Occipital lobe (tissue), 2 donors: ENCODE results near the gene ASIC4. TPM values are rescaled to one million over a fixed set of nuclear protein-coding genes. Genes with fewer than 3 reads are reported as not detected.

Experiments
- DNase-seq: peaks from one replicate; lab custom pipeline; 2025; lab: John Stamatoyannopoulos, UW
- total RNA-seq: library from RNA; depleted of rRNA; stranded (reverse); fragments of >200 nt; gene quantifications from one replicate; pipeline ENCODE4 v1.2.3, GENCODE V29; 2014

ASIC4 gene
- 8.3 TPM for total RNA-seq

GRCh38 chr2:219514196-219514761, at the start of gene ASIC4:
ASIC4 (plus strand) TSS chr2:219514482; CDS start chr2:219514725, 243 bp downstream.
- DNase-seq, result no peak

DNA sequence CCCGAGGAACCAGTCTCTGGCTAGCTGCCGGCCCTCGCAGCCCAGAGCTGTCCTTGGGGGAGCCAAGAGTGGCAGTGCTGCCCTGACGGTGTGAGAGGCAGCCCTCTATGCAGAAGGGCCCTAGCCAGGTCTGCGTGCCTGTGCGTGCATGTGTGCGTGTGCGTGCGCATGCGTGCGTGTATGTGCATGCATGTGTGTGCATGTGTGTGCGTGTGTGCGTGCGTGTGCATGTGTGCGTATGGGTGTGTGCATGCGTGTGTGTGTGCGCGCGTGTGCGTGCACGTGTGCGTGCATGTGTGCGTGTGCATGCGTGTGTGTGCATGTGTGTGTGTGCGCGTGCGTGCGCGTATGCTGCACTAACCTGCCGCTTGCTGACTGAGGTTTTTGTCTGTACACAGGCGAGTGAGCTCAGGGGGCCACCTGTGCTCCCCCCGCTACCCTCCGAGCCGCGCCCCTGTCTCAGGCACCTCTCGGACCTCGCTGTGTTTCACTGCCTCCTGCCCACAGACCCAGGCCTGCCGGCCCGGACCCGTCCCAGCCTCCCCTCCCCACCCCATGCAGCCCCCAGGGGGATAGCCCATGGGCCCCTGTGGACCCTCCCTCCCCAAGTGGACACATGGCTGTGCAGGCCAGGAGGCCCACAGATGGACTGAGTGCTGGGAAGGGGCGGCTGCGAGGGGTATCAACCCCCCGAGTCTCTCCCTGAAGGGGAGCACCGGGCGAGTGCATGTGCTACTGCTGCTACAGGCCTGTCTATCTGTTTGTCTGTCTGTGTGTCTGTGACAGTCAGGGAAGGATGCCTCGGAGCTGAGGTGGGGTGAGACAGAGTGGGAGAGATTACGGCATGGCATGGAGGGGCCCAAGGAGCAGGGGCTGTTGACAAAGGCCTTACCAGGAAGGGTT, 48.4 kb upstream of the ASIC4 start:
- no peak for DNase-seq

DNA sequence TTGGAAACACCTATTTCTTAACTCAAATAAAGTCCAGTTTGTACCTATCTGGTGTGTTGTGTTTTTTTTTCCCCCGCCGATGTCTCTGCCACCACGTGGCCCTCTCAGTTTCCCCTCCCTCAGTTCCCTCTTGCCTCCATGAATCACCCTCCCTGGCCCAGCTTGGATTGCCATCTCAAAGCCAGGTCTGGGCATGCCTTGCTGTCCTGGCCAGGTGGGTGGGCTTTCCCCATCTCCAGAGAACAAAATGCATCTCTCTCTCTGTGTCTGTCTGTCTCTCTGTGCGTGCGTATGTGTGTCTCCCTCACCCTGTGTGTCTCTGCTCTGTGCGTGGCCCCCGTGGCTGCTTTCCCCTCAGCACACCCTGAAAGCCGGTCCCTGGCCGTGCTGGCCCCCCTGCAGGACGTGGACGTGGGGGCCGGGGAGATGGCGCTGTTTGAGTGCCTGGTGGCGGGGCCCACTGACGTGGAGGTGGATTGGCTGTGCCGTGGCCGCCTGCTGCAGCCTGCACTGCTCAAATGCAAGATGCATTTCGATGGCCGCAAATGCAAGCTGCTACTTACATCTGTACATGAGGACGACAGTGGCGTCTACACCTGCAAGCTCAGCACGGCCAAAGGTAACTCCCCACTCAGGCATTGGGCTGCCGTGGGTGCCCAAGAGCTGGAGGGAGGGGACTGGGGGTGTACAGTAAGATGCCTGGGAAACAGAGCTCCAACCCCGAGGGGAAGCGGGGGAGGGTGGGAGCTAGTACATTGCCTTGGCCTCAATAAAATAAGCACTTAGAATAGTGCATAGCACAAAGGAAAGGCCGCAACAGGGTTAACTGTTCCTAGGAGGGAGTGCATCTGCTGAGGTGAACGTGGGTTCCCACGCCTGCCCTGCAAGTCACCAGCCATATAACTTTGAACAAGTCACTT, 47.2 kb upstream of the ASIC4 start:
- no peak for DNase-seq

- DNase-seq, result no peak
Observed at GRCh38 chr2:219467736-219468075, 46.6 kb upstream of the ASIC4 start.

DNA sequence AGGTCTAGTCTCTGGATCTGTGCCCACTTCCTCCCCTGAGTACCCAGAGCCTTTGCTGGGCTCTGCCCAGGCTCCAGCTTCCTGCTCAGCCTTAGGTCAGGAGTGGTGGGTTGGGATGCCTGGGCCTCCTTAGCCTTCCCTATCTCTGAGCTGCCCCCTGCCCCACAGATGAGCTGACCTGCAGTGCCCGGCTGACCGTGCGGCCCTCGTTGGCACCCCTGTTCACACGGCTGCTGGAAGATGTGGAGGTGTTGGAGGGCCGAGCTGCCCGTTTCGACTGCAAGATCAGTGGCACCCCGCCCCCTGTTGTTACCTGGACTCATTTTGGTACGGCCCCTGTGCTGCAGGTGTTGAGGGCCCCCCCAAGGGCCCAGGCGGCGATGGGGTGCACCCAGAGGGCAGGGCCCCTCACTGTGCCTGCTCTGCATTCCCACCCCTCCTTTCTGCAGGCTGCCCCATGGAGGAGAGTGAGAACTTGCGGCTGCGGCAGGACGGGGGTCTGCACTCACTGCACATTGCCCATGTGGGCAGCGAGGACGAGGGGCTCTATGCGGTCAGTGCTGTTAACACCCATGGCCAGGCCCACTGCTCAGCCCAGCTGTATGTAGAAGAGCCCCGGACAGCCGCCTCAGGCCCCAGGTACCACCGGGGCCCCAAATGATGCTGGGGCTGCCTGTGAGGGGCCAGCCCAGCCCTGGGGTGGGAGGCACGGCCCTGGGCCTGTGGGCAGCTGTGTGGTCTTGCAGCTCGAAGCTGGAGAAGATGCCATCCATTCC, 45.7 kb upstream of the ASIC4 start:
- no peak for DNase-seq

- DNase-seq, result no peak
Observed at GRCh38 chr2:219469186-219469724, 45.0 kb upstream of the ASIC4 start.

- no peak for DNase-seq
Observed at GRCh38 chr2:219470429-219470828, 43.9 kb upstream of the ASIC4 start.

GRCh38 chr2:219471476-219472371, 42.6 kb upstream of the ASIC4 start:
- no peak for DNase-seq

- no peak for DNase-seq
Observed at GRCh38 chr2:219472629-219473187, 41.6 kb upstream of the ASIC4 start.

DNA sequence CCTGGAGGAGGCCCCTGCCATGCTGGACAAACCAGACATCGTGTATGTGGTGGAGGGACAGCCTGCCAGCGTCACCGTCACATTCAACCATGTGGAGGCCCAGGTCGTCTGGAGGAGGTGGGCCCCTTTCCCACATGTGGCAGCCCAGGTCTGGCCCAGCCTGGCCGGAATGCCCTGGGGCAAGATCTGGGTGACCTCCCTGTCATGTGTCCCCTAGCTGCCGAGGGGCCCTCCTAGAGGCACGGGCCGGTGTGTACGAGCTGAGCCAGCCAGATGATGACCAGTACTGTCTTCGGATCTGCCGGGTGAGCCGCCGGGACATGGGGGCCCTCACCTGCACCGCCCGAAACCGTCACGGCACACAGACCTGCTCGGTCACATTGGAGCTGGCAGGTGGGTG, 40.8 kb upstream of the ASIC4 start:
- DNase-seq, result no peak

GRCh38 chr2:219474285-219475060, 39.8 kb upstream of the ASIC4 start:
- no peak for DNase-seq

GRCh38 chr2:219475278-219475677, 39.0 kb upstream of the ASIC4 start:
- no peak for DNase-seq

GRCh38 chr2:219475697-219476651, 38.3 kb upstream of the ASIC4 start:
- peak; percentile 23 for DNase-seq

- no peak for DNase-seq
Observed at GRCh38 chr2:219476652-219477151, 37.6 kb upstream of the ASIC4 start.

DNA sequence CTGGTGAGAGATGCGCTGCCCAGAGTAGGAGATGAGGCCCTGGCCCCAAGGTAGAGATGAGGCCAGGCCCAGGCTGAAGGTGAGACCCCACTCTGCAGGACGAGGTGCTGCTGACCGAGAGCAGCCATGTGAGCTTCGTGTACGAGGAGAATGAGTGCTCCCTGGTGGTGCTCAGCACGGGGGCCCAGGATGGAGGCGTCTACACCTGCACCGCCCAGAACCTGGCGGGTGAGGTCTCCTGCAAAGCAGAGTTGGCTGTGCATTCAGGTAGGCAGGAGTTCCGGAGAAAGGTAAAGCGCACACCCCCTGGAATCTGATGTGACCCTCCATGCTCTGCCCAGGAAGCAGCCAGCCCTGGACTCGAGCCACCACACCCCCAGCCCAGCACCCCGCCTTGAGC, 37.1 kb upstream of the ASIC4 start:
- no peak for DNase-seq

DNA sequence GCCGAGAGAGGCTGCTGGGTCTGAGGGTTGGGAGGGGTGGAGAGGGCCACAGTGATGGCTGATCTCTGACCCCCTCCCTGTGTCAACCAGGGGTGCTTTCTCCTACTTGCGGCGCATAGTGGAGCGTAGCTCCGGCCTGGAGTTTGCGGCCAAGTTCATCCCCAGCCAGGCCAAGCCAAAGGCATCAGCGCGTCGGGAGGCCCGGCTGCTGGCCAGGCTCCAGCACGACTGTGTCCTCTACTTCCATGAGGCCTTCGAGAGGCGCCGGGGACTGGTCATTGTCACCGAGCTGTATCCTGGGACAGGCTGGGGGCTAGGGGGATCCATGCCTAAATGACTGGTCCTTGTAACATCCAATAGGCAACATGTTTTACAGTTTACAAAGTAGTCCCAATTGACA, 36.5 kb upstream of the ASIC4 start:
- DNase-seq, result no peak

GRCh38 chr2:219478916-219479315, 35.4 kb upstream of the ASIC4 start:
- no peak for DNase-seq
